ENCODE results near the gene METTL17.
"Not testable (repeated sequence)": the region's sequence is repeated elsewhere in the genome, so short reads cannot be mapped to it uniquely, and the experiment has no call there.

The METTL17 gene

DNA sequence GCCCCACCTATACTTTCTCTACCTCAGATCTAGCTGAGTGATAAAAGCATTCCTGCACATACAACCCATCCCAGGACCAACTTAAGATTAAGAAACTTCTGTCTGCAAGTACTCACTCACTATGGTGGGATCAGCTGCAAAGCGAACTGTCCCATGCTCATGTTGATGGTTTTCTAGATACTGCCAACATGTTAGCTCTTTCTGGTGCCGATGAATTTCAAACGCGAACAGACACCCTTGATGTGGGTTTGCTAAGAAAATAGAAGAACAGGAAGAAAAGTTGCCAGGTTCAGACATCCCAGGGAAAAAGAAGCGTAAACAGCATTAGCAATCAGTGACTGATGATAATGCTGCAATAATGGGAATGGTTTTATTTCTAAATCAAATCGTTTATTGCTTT is 7.8 kb downstream of the METTL17 start:
- no peak for DNase-seq

- DNase-seq, result no peak
Measured at GRCh38 chr14:20998139-20998538, 8.4 kb downstream of the METTL17 start.

- no peak for DNase-seq
Measured at GRCh38 chr14:20998674-20999366, 9.0 kb downstream of the METTL17 start, which contains the start of gene SLC39A2. TSS of gene SLC39A2 (plus strand) at chr14:20999293. CDS start at chr14:20999447, 154 bp downstream.

DNA sequence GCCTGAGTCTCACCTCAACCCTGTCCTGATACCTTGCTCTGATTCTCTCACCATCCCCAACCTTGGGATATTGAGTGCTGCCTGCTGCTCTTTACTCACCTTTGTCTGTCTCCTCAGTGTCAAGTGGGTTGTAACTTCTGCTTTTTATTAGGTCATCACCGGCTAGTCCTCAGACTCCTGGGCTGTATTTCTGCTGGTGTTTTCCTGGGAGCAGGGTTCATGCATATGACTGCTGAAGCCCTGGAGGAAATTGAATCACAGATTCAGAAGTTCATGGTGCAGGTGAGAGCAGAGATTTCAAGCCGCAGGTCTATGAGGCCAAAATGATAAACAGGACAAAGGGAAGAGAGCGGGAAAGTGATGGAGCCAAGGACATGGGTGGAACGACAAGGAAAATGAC is 9.8 kb downstream of the METTL17 start:
- no peak for DNase-seq

GRCh38 chr14:21001218-21001617 is 11.4 kb downstream of the METTL17 start:
- DNase-seq, result no peak

DNA sequence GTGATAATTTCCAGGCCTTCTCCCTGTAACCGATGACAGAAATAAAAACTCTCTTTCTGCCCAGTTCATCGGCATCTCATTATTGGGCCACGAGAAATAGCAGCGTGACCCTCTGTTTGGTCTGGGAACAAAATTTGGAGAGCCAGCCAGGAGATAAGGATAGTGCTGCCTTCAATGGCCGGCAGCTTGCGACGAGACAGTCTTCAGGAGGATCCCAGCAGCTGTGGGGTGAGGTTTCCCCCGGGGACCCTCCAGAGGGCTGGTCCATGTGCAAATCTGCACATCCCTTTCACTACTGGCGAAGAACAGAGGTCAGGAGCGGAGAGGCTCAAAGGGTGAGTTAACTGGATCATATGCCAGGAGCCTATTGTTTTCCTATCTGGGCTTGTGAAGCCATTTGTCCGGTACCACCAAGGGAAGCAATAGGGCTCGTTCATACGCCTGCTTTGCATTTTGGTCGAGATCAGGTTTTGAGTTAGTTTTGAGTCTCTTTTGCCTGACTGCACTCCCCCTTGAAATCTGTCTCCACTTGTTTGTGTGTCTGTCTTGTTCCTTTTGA is 14.1 kb downstream of the METTL17 start:
- DNase-seq, result no peak

- not testable (repeated sequence) for DNase-seq
Measured at GRCh38 chr14:21009721-21010120, 19.9 kb downstream of the METTL17 start.

GRCh38 chr14:21011136-21011535 is 21.4 kb downstream of the METTL17 start:
- DNase-seq, result no peak

- peak; percentile 42 for DNase-seq
Measured at GRCh38 chr14:21014761-21015190, 25.0 kb downstream of the METTL17 start.

- no peak for DNase-seq
Measured at GRCh38 chr14:21015312-21015711, 25.5 kb downstream of the METTL17 start.

GRCh38 chr14:21016413-21017190 is 26.8 kb downstream of the METTL17 start:
- DNase-seq, result no peak

DNA sequence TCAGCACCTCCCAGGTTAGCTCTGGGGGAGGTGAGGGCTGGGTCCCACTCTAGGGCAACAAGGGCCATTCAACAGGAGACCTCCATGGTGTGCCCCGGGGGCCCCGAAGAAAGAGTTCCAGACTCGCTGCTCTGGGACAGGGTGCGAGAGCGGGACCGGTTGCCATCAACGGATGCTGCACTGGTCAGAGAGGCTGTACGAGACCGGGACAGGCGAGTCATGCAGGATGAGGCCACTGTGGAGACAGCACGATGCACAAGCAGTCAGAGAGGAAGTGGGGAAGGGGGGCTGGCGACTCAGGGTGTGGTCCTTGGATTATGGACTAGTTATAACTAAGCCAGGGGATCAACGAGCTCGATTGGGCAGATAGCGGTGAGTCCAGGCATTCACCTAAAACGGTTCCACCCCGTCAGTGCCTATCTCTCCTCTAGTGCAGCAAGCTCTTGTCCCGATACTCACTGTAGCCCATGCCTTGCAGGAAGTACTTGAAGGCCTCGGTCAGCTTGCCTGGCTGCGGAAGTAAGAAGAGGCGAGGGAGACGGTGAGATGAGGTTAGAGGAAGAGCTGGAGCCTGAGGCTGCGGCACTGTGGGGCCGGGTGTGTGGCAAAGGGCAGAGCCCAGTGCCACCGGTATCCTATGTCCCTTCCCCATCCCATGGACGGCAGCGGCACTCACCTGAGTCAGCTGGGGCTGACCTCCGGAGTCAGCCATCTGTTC is 27.9 kb downstream of the METTL17 start:
- DNase-seq, result no peak

- DNase-seq, result no peak
Measured at GRCh38 chr14:21018286-21018685, 28.5 kb downstream of the METTL17 start.

- DNase-seq, result no peak
Measured at GRCh38 chr14:21018781-21019180, 29.0 kb downstream of the METTL17 start.

- DNase-seq, result no peak
Measured at GRCh38 chr14:21019366-21019765, 29.6 kb downstream of the METTL17 start.

- DNase-seq, result no peak
Measured at GRCh38 chr14:21020977-21021545, 31.3 kb downstream of the METTL17 start.

- DNase-seq, result no peak
Measured at GRCh38 chr14:21022686-21023085, 32.9 kb downstream of the METTL17 start.

- no peak for DNase-seq
Measured at GRCh38 chr14:21023174-21023573, 33.4 kb downstream of the METTL17 start.

- DNase-seq, result no peak
Measured at GRCh38 chr14:21023817-21024584, 34.2 kb downstream of the METTL17 start.

GRCh38 chr14:21024585-21025370 is 35.0 kb downstream of the METTL17 start, which contains the start of gene NDRG2:
TSS of gene NDRG2 (minus strand) at chr14:21025061. CDS start at chr14:21023315, 1,746 bp downstream.
- DNase-seq, result no peak
